Measurements from ENCODE around the gene GPR151.

Gene GPR151

GRCh38 chr5:146519554-146519953, 3.6 kb upstream of the GPR151 start:
- no peaks in the 10 kb centered on the region for H3K9me3 ChIP-seq
- no peak overlapping the region for H3K4me3 ChIP-seq (ENCODE audit: low read depth in 1 of 2, low read length in 1 of 2)
- H3K36me3 ChIP-seq: no peaks in the 10 kb centered on the region
- no peaks in the 10 kb centered on the region for H3K27me3 ChIP-seq
- no peak overlapping the region for H3K27ac ChIP-seq
- TF ChIP-seq CTCF (IDR thresholded peaks at IDR 0.05): no peak
- no peaks in the 10 kb centered on the region for H3K4me1 ChIP-seq (ENCODE audit: control insufficient read depth in 1 of 2, insufficient read depth in 1 of 2, low read depth in 1 of 2, low read length in 1 of 2)

- H3K27ac ChIP-seq: no peak overlapping the region
Observed at GRCh38 chr5:146515473-146516150, 378 bp downstream of the GPR151 start.

GRCh38 chr5:146514575-146514974, 1.4 kb downstream of the GPR151 start:
- Histone ChIP-seq H3K27ac (no peak overlapping the region), H3K4me3 (ENCODE audit: low read depth in 1 of 2, low read length in 1 of 2) (no peak overlapping the region), H3K9me3 (no peaks in the 10 kb centered on the region), H3K36me3 (peaks cover 23% of the 10 kb centered on the region), H3K27me3 (no peaks in the 10 kb centered on the region), H3K4me1 (ENCODE audit: control insufficient read depth in 1 of 2, insufficient read depth in 1 of 2, low read depth in 1 of 2, low read length in 1 of 2) (no peaks in the 10 kb centered on the region)
- TF ChIP-seq CTCF (IDR thresholded peaks at IDR 0.05): no peak

More at GRCh38 chr5:146515473-146516150, 378 bp downstream of the GPR151 start:
- Histone ChIP-seq H3K36me3 (peaks cover 13% of the 10 kb centered on the region), H3K4me3 (ENCODE audit: low read depth in 1 of 2, low read length in 1 of 2) (no peak overlapping the region), H3K9me3 (no peaks in the 10 kb centered on the region), H3K27me3 (no peaks in the 10 kb centered on the region), H3K4me1 (ENCODE audit: control insufficient read depth in 1 of 2, insufficient read depth in 1 of 2, low read depth in 1 of 2, low read length in 1 of 2) (no peaks in the 10 kb centered on the region)
- TF ChIP-seq CTCF (IDR thresholded peaks at IDR 0.05): no peak

- Histone ChIP-seq H3K36me3 (peaks cover 33% of the 10 kb centered on the region), H3K4me3 (ENCODE audit: low read depth in 1 of 2, low read length in 1 of 2) (no peak overlapping the region), H3K27ac (no peak overlapping the region), H3K27me3 (no peaks in the 10 kb centered on the region), H3K4me1 (ENCODE audit: control insufficient read depth in 1 of 2, insufficient read depth in 1 of 2, low read depth in 1 of 2, low read length in 1 of 2) (no peaks in the 10 kb centered on the region), H3K9me3 (no peaks in the 10 kb centered on the region)
- no peak for TF ChIP-seq CTCF (IDR thresholded peaks at IDR 0.05)
Observed at GRCh38 chr5:146513462-146513861, 2.5 kb downstream of the GPR151 start.

- no peaks in the 10 kb centered on the region for H3K9me3 ChIP-seq
- no peak overlapping the region for H3K4me3 ChIP-seq (ENCODE audit: low read depth in 1 of 2, low read length in 1 of 2)
- H3K36me3 ChIP-seq: peaks cover 61% of the 10 kb centered on the region
- H3K27me3 ChIP-seq: no peaks in the 10 kb centered on the region
- no peak overlapping the region for H3K27ac ChIP-seq
- no peak for TF ChIP-seq CTCF (IDR thresholded peaks at IDR 0.05)
- H3K4me1 ChIP-seq (ENCODE audit: control insufficient read depth in 1 of 2, insufficient read depth in 1 of 2, low read depth in 1 of 2, low read length in 1 of 2): no peaks in the 10 kb centered on the region
Observed at GRCh38 chr5:146510559-146511125, 5.3 kb downstream of the GPR151 start.

Data from neutrophil (primary cell).